ENCODE measurements around the gene LGI2. TPM values are rescaled to one million over a fixed set of nuclear protein-coding genes. Genes with fewer than 3 reads are reported as not detected.

The LGI2 gene
- total and polyA plus RNA-seq, 2 of the 8 experiments (the other 6 are each of a cell fraction or from before 2014, with no cell fraction given) = 2.3 to 4.0 TPM

- no peak overlapping the region for H3K27ac ChIP-seq (ENCODE audit: low read depth, low read length)
- no peaks in the 10 kb centered on the region; the same call in 1 of the 2 replicates for H3K23me2 ChIP-seq (ENCODE audit: low read depth, low read length)
- no peaks in the 10 kb centered on the region for H3K79me2 ChIP-seq (ENCODE audit: control insufficient read depth in 1 of 2, insufficient read depth in 2 of 2, low read length in 2 of 2)
- POLR2A ChIA-PET (ENCODE audit: partially characterized antibody) = no interaction called here
- H3K4me1 ChIP-seq (replicated peaks in 1 of 4; ENCODE audit: control insufficient read depth in 3 of 4, insufficient read depth in 4 of 4, low read length in 3 of 4) = peaks cover 0 to 15% (median 6%) of the 10 kb centered on the region in 4 experiments; a peak in 5 of 7 replicates
- no peak overlapping the region for H4K91ac ChIP-seq (replicated peaks; ENCODE audit: insufficient read length, low read length)
- no peaks in the 10 kb centered on the region for H4K20me1 ChIP-seq (replicated peaks in 1 of 2; ENCODE audit: control insufficient read depth in 1 of 2, insufficient read depth in 2 of 2, low read length in 2 of 2)
- H2BK12ac ChIP-seq (ENCODE audit: low read depth, low read length) = no peak overlapping the region
- no peak overlapping the region for H2AK5ac ChIP-seq (ENCODE audit: low read depth, low read length)
- H3K4me3 ChIP-seq (ENCODE audit: extremely low read depth in 1 of 4, insufficient read depth in 2 of 4, low read depth in 3 of 4, low read length in 4 of 4) = no peak overlapping the region
- H3K4ac ChIP-seq (replicated peaks; ENCODE audit: insufficient read length, low read depth, low read length) = no peak overlapping the region
- no peaks in the 10 kb centered on the region for H3K27me3 ChIP-seq (replicated peaks in 1 of 4; ENCODE audit: control insufficient read depth in 3 of 4, extremely low read depth in 1 of 4, insufficient read depth in 3 of 4, low read length in 3 of 4)
- H2BK20ac ChIP-seq (ENCODE audit: low read length) = no peak overlapping the region
- no peak for DNase-seq (ENCODE audit: low read depth in 1 of 2, low spot score in 2 of 2)
- H2AFZ ChIP-seq (ENCODE audit: low read length) = no peak overlapping the region
- H2BK120ac ChIP-seq (replicated peaks; ENCODE audit: low read depth, low read length) = no peak overlapping the region
- CTCF ChIA-PET (ENCODE audit: partially characterized antibody) = interaction anchor here (1.1 to 1.4 kb wide), 2 partner anchors 81 to 83 kb away, joined by 3 to 4 read pairs; no protein-coding TSS in a partner anchor
- no peak overlapping the region for H3K4me2 ChIP-seq (ENCODE audit: insufficient read depth in 1 of 2, low read depth in 2 of 2, low read length in 2 of 2)
- H4K5ac ChIP-seq (ENCODE audit: insufficient read length, low read depth, low read length) = no peak overlapping the region
- H3K36me3 ChIP-seq (ENCODE audit: control insufficient read depth in 2 of 4, insufficient read depth in 4 of 4, low read length in 3 of 4) = no peaks in the 10 kb centered on the region
- H3K56ac ChIP-seq (replicated peaks; ENCODE audit: insufficient read length, low read depth, low read length) = no peak overlapping the region
- H3K14ac ChIP-seq (ENCODE audit: insufficient read length) = no peak overlapping the region
- no peaks in the 10 kb centered on the region for H3K9me3 ChIP-seq (ENCODE audit: insufficient read depth in 2 of 2, low read depth in 1 of 2, low read length in 1 of 2)
- no peak for FAIRE-seq
- H2BK5ac ChIP-seq (ENCODE audit: low read depth, low read length) = no peak overlapping the region
- H3K23ac ChIP-seq (ENCODE audit: insufficient read length) = no peak overlapping the region
- H3K9ac ChIP-seq (replicated peaks in 1 of 4; ENCODE audit: extremely low read depth in 1 of 4, low read depth in 3 of 4, low read length in 3 of 4) = no peak overlapping the region
- no peak overlapping the region for H2BK15ac ChIP-seq (ENCODE audit: low read length)
- H3K79me1 ChIP-seq (ENCODE audit: low read depth, low read length) = no peaks in the 10 kb centered on the region
- H3K18ac ChIP-seq (ENCODE audit: extremely low read depth, low read length) = no peak overlapping the region
- WGBS, 2 experiments (ENCODE audit: extremely low coverage in 1 of 2, insufficient coverage in 1 of 2, insufficient read length in 1 of 2, insufficient replicate concordance in 2 of 2, low coverage in 1 of 2, low lambda C conversion rate in 2 of 2, missing lambda C conversion rate in 1 of 2) = 90% methylated on average over 4 of the region's 4 CpGs; no CpG with 5 or more reads in 1 of the 2 experiments
- H4K8ac ChIP-seq (ENCODE audit: extremely low read depth, insufficient read depth, low read length) = no peak overlapping the region
- TF ChIP-seq PHF8 (conservative IDR thresholded peaks at IDR 0.05; ENCODE audit: low read depth, low read length) (no peak), ATF2 (IDR thresholded peaks at IDR 0.05; ENCODE audit: low read length) (no peak), USF2 (IDR thresholded peaks at IDR 0.05; ENCODE audit: low read length) (no peak), POU5F1 (IDR thresholded peaks at IDR 0.05; ENCODE audit: low read depth, low read length) (no peak), EGR1 (IDR thresholded peaks at IDR 0.05; ENCODE audit: borderline replicate concordance, low read depth, low read length) (no peak), CREB1 (IDR thresholded peaks at IDR 0.05) (no peak), SIRT6 (IDR thresholded peaks at IDR 0.05; ENCODE audit: low read length) (no peak), CBX5 (IDR thresholded peaks at IDR 0.05; ENCODE audit: low read depth, low read length) (no peak), HDAC6 (IDR thresholded peaks at IDR 0.05; ENCODE audit: low read depth, low read length) (no peak), CHD2 (IDR thresholded peaks at IDR 0.05; ENCODE audit: low read length) (no peak), RFX5 (IDR thresholded peaks at IDR 0.05; ENCODE audit: borderline replicate concordance, low read depth, low read length) (no peak), TAF1 (IDR thresholded peaks at IDR 0.05; ENCODE audit: low read depth, low read length) (no peak)
These were observed 30.9 kb upstream of the LGI2 start for GRCh38 chr4:25061602-25062001.

Data from H1 (cell line).